Panc1 (cell line): ENCODE data around the gene BEST3. TPM values are rescaled to one million over a fixed set of nuclear protein-coding genes. Genes with fewer than 3 reads are reported as not detected.

Experiments used
- ATAC-seq: fragments of 200-7000 bp; cut with Tn5 transposase; 2 replicates; pipeline ENCODE4 v1.9.1; 2020; ENCODE audit warnings: mild to moderate bottlenecking, moderate library complexity
- BruUV-seq: library from RNA; stranded (reverse); fragments of 400-500 nt; replicated peaks from 2 replicates; lab custom pipeline; 2021; lab: Mats Ljungman, UMichigan
- CTCF ChIA-PET: fragments of 300-600 bp; sonication (Branson Sonifier 250); formaldehyde crosslinking; loops from one replicate; lab custom pipeline; 2022; ENCODE audit warnings: antibody characterized with exemption; lab: Charles Lee
- POLR2A ChIA-PET: fragments of 300-600 bp; sonication (Branson Sonifier 250); formaldehyde crosslinking; loops from one replicate; lab custom pipeline; 2022; ENCODE audit warnings: antibody characterized with exemption; lab: Charles Lee
- DNase-seq: peaks from one replicate; pipeline ENCODE4 v3.0.0-alpha.2; 2010; ENCODE audit warnings: low read depth, low spot score
- H3K27ac ChIP-seq: 2 replicates; pipeline ENCODE4 v1.5.1; 2011; ENCODE audit warnings: mild to moderate bottlenecking, low read length, inconsistent platforms
- H3K27me3 ChIP-seq: fragments of 200-500 bp; sonication (Bioruptor generic); 2 replicates; pipeline ENCODE4 v1.6.0; 2014; ENCODE audit warnings: low read length, inconsistent platforms; ENCODE audit not compliant: control insufficient read depth, insufficient read depth
- H3K36me3 ChIP-seq: fragments of 200-500 bp; sonication (Bioruptor generic); 2 replicates; pipeline ENCODE4 v1.5.1; 2014; ENCODE audit warnings: inconsistent platforms, mild to moderate bottlenecking, low read length, moderate library complexity; ENCODE audit not compliant: control insufficient read depth, insufficient read depth
- H3K4me1 ChIP-seq: 2 replicates; pipeline ENCODE4 v1.5.1; 2011; ENCODE audit warnings: inconsistent platforms, mild to moderate bottlenecking, low read length, moderate library complexity; ENCODE audit not compliant: control insufficient read depth, insufficient read depth
- H3K4me3 ChIP-seq, 2 experiments: 2 replicates each; pipeline ENCODE4 v1.5.1; 2011 to 2012; ENCODE audit warnings: low read depth in 2 of 2, low read length in 2 of 2, mild to moderate bottlenecking in 2 of 2, inconsistent platforms in 1 of 2, moderate library complexity in 1 of 2
- H3K9me3 ChIP-seq: fragments of 200-500 bp; sonication (Bioruptor generic); 2 replicates; pipeline ENCODE4 v1.5.1; 2014; ENCODE audit warnings: low read depth, mild to moderate bottlenecking, inconsistent platforms, low read length, moderate library complexity; ENCODE audit not compliant: control insufficient read depth, insufficient read depth
- CTCF ChIP-seq: fragments of 450-650 bp; IDR thresholded peaks from 2 replicates; pipeline ENCODE4 v1.5.1; 2017; ENCODE audit warnings: mild to moderate bottlenecking
- POLR2AphosphoS5 ChIP-seq: IDR thresholded peaks from 2 replicates; pipeline ENCODE4 v1.6.1; 2012; ENCODE audit warnings: mild to moderate bottlenecking, low read depth, low read length, moderate library complexity
- REST ChIP-seq, 2 experiments: IDR thresholded peaks; 2 replicates each; pipeline ENCODE4 v1.6.1; 2011 to 2012; ENCODE audit warnings: low read depth in 2 of 2, control low read depth in 1 of 2, low read length in 1 of 2, mild to moderate bottlenecking in 1 of 2, moderate library complexity in 1 of 2; ENCODE audit not compliant: insufficient read depth in 1 of 2
- SIN3A ChIP-seq: IDR thresholded peaks from 2 replicates; pipeline ENCODE4 v1.6.1; 2012; ENCODE audit warnings: low read depth, mild to moderate bottlenecking, low read length, moderate library complexity, borderline replicate concordance; ENCODE audit not compliant: insufficient read depth
- TCF7L2 ChIP-seq: IDR thresholded peaks from 2 replicates; pipeline ENCODE4 v1.6.1; 2011; ENCODE audit warnings: mild to moderate bottlenecking, low read depth, low read length, inconsistent platforms
- in situ Hi-C: cut with HindIII; loops from 2 replicates; pipeline ENCODE4 v1.10.0; 2016; ENCODE audit warnings: low sequenced_read_pairs, low pct_unique_long_range_greater_than_20kb
- intact Hi-C: fragments of 100-400 bp; cut with micrococcal nuclease; formaldehyde crosslinking; loops from one replicate; pipeline ENCODE4 v1.10.0; 2022; ENCODE audit not compliant: unreplicated experiment
- total RNA-seq: library from RNA; stranded (reverse); gene quantifications from one replicate; pipeline ENCODE4 v1.2.1, GENCODE V29; 2021; ENCODE audit not compliant: unreplicated experiment

BEST3 gene
- total RNA-seq, 1 experiment from 2014 or later: 0.67 TPM

GRCh38 chr12:69655616-69656340, 43.3 kb downstream of the BEST3 start:
- BruUV-seq: no TSS peak
- CTCF ChIA-PET: interaction anchor here (0.6 kb wide), 1 partner anchor 299 kb away, joined by 13 read pairs; no protein-coding TSS in a partner anchor
- POLR2A ChIA-PET: no interaction called here

GRCh38 chr12:69653703-69654102, 45.4 kb downstream of the BEST3 start:
- no peaks in the 10 kb centered on the region for H3K27me3 ChIP-seq
- DNase-seq (no peak), ATAC-seq (no peak)
- no peak overlapping the region for H3K27ac ChIP-seq
- no peak overlapping the region for H3K4me3 ChIP-seq
- CTCF ChIA-PET: no interaction called here
- POLR2A ChIA-PET: no interaction called here
- BruUV-seq: no TSS peak
- peaks cover 4% of the 10 kb centered on the region; the same call in 1 of the 2 replicates for H3K4me1 ChIP-seq
- in situ Hi-C loops: no loop called here
- H3K36me3 ChIP-seq: no peaks in the 10 kb centered on the region
- TF ChIP-seq POLR2AphosphoS5 (no peak), SIN3A (no peak), CTCF (no peak), REST (IDR thresholded peaks at IDR 0.05; ENCODE audit: insufficient read depth in 1 of 2, low read depth in 2 of 2, low read length in 1 of 2) (no peak), TCF7L2 (no peak)
- H3K9me3 ChIP-seq: no peaks in the 10 kb centered on the region
- intact Hi-C loops: no loop called here

More at GRCh38 chr12:69655616-69656340, 43.3 kb downstream of the BEST3 start:
- intact Hi-C loops: no loop called here
- Histone ChIP-seq H3K27me3 (no peaks in the 10 kb centered on the region), H3K9me3 (no peaks in the 10 kb centered on the region), H3K4me3 (no peak overlapping the region), H3K36me3 (no peaks in the 10 kb centered on the region), H3K27ac (no peak overlapping the region; the same call in 1 of the 2 replicates), H3K4me1 (peaks cover 4% of the 10 kb centered on the region; the same call in 1 of the 2 replicates)
- no peak for TF ChIP-seq POLR2AphosphoS5
- no peak for TF ChIP-seq REST (IDR thresholded peaks at IDR 0.05; ENCODE audit: insufficient read depth in 1 of 2, low read depth in 2 of 2, low read length in 1 of 2)
- TF ChIP-seq TCF7L2: no peak
- TF ChIP-seq CTCF: no peak
- no peak for TF ChIP-seq SIN3A
- ATAC-seq (no peak), DNase-seq (no peak)
- in situ Hi-C loops: no loop called here
